Osteoblast (primary cell): ENCODE results near the gene LRFN3. TPM values are rescaled to one million over a fixed set of nuclear protein-coding genes. Genes with fewer than 3 reads are reported as not detected.

Source experiments
- DNase-seq: peaks from one replicate; pipeline ENCODE4 v3.0.0; 2011; ENCODE audit warnings: low spot score, mixed read lengths; ENCODE audit not compliant: insufficient read length; ENCODE audit errors: missing footprints
- H2AFZ ChIP-seq: 2 replicates; pipeline ENCODE4 v1.6.0; 2011; ENCODE audit warnings: mild to moderate bottlenecking, low read length
- H3K27ac ChIP-seq: 2 replicates; pipeline ENCODE4 v1.5.1; 2011; ENCODE audit warnings: mild to moderate bottlenecking, low read depth, low read length, moderate library complexity
- H3K27me3 ChIP-seq: 2 replicates; pipeline ENCODE4 v1.6.0; 2012; ENCODE audit warnings: mild to moderate bottlenecking, control low read depth, inconsistent platforms, low read length, moderate library complexity; ENCODE audit not compliant: insufficient read depth
- H3K36me3 ChIP-seq: 2 replicates; pipeline ENCODE4 v1.5.1; 2011; ENCODE audit warnings: mild to moderate bottlenecking, low read length, control low read depth, moderate library complexity; ENCODE audit not compliant: insufficient read depth
- H3K4me1 ChIP-seq: 2 replicates; pipeline ENCODE4 v1.5.1; 2011; ENCODE audit warnings: mild to moderate bottlenecking, low read length, control low read depth, moderate library complexity; ENCODE audit not compliant: insufficient read depth
- H3K4me2 ChIP-seq: 2 replicates; pipeline ENCODE4 v1.6.0; 2011; ENCODE audit warnings: mild to moderate bottlenecking, low read length; ENCODE audit not compliant: insufficient read depth
- H3K4me3 ChIP-seq: fragments of 200-600 bp; sonication (generic); 3 replicates; pipeline ENCODE4 v1.5.1; 2012; ENCODE audit warnings: mild to moderate bottlenecking, low read length, inconsistent platforms; ENCODE audit not compliant: insufficient read depth
- H3K79me2 ChIP-seq: 2 replicates; pipeline ENCODE4 v1.6.0; 2012; ENCODE audit warnings: mild to moderate bottlenecking, low read length, control low read depth, inconsistent platforms; ENCODE audit not compliant: insufficient read depth
- H3K9me3 ChIP-seq: 2 replicates; pipeline ENCODE4 v1.5.1; 2011; ENCODE audit warnings: low read depth, low read length, control low read depth
- H4K20me1 ChIP-seq: 2 replicates; pipeline ENCODE4 v1.6.0; 2012; ENCODE audit warnings: mild to moderate bottlenecking, low read length, control low read depth; ENCODE audit not compliant: insufficient read depth
- CTCF ChIP-seq: IDR thresholded peaks from 2 replicates; pipeline ENCODE4 v1.5.1; 2011; ENCODE audit warnings: mild to moderate bottlenecking, low read depth, low read length, moderate library complexity; ENCODE audit errors: extremely low read depth
- total RNA-seq: library from RNA; depleted of rRNA; stranded (reverse); fragments of >200 nt; gene quantifications from 2 replicates; pipeline ENCODE4 v1.2.3, GENCODE V29; 2012

LRFN3 gene
- total RNA-seq, 1 donor, result 6.9 TPM

- Histone ChIP-seq H3K27me3 (no peaks in the 10 kb centered on the region), H3K4me2 (no peak overlapping the region), H3K4me1 (no peaks in the 10 kb centered on the region), H3K9me3 (no peaks in the 10 kb centered on the region), H2AFZ (no peak overlapping the region), H3K4me3 (no peak overlapping the region), H4K20me1 (peaks cover 10% of the 10 kb centered on the region), H3K27ac (no peak overlapping the region), H3K36me3 (no peaks in the 10 kb centered on the region), H3K79me2 (no peaks in the 10 kb centered on the region)
- DNase-seq, result peak; percentile 80
- TF ChIP-seq CTCF, result no peak
Observed at GRCh38 chr19:35943321-35944301, 7.4 kb downstream of the LRFN3 start.

DNA sequence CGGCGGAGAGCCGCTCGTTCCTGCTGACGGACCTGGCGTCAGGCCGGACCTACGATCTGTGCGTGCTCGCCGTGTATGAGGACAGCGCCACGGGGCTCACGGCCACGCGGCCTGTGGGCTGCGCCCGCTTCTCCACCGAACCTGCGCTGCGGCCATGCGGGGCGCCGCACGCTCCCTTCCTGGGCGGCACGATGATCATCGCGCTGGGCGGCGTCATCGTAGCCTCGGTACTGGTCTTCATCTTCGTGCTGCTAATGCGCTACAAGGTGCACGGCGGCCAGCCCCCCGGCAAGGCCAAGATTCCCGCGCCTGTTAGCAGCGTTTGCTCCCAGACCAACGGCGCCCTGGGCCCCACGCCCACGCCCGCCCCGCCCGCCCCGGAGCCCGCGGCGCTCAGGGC, 8.4 kb downstream of the LRFN3 start:
- TF ChIP-seq CTCF, result no peak
- H3K27ac ChIP-seq, result no peak overlapping the region
- no peaks in the 10 kb centered on the region for H3K36me3 ChIP-seq

DNA sequence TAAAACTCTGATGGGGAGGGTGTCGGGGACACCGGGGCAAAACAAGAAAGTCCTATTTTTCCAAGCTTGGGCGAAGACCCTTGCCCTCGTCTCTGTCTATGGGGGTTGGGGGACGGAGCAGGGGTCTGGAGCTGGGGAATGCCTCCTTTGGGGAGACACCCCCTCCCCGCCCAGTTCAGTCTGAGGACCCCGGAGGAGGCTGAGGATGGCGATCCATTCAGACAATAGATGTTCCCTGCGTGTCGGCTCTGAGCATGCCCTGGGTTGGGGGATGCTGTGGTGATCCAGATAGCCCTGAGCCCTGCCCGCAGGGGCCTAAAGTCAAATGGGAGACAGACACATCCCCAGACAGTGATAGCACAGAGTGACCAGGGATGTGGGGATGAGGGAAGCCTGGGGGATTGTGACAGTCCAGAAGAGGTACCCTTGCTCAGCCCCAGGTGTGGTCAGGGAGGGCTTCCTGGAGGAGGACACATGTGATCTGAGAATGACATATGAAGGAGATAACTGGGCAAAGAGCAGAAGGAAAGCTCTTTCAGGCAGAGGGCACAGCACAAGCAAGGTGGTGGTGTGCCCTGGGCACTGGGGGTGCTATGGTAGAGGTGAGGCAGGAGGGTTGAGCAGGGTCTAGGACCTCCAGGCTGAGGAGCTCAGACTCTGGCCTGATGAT, 9.1 kb downstream of the LRFN3 start:
- H3K9me3 ChIP-seq, result no peaks in the 10 kb centered on the region
- no peak overlapping the region for H2AFZ ChIP-seq
- no peaks in the 10 kb centered on the region for H3K27me3 ChIP-seq
- H3K79me2 ChIP-seq, result no peaks in the 10 kb centered on the region
- peaks cover 9% of the 10 kb centered on the region for H4K20me1 ChIP-seq
- peak; percentile 55 for DNase-seq
- no peak overlapping the region for H3K27ac ChIP-seq
- H3K36me3 ChIP-seq, result no peaks in the 10 kb centered on the region
- TF ChIP-seq CTCF, result no peak
- H3K4me2 ChIP-seq, result no peak overlapping the region
- H3K4me1 ChIP-seq, result no peaks in the 10 kb centered on the region
- H3K4me3 ChIP-seq, result no peak overlapping the region

More for the DNA sequence above, 8.4 kb downstream of the LRFN3 start:
- Histone ChIP-seq H3K4me1 (no peaks in the 10 kb centered on the region), H3K9me3 (no peaks in the 10 kb centered on the region), H3K4me2 (no peak overlapping the region), H3K27me3 (no peaks in the 10 kb centered on the region), H2AFZ (no peak overlapping the region), H3K79me2 (no peaks in the 10 kb centered on the region), H3K4me3 (no peak overlapping the region), H4K20me1 (peaks cover 9% of the 10 kb centered on the region)
- no peak for DNase-seq

- Histone ChIP-seq H3K27me3 (no peaks in the 10 kb centered on the region), H3K27ac (no peak overlapping the region), H3K4me1 (no peaks in the 10 kb centered on the region), H3K9me3 (no peaks in the 10 kb centered on the region), H3K36me3 (no peaks in the 10 kb centered on the region), H4K20me1 (peaks cover 9% of the 10 kb centered on the region), H2AFZ (no peak overlapping the region), H3K79me2 (no peaks in the 10 kb centered on the region), H3K4me2 (no peak overlapping the region), H3K4me3 (no peak overlapping the region)
- peak; percentile 71 for DNase-seq
- no peak for TF ChIP-seq CTCF
Observed at GRCh38 chr19:35946203-35946602, 10.0 kb downstream of the LRFN3 start.
